SKM-1 treated with dmso at 0.1 percent for 144 hours (cell line): ENCODE measurements around the gene TNNI2.
"Not testable (repeated sequence)": the region's sequence is repeated elsewhere in the genome, so short reads cannot be mapped to it uniquely, and the experiment has no call there.

Experiments used
- DNase-seq: peaks from one replicate; lab custom pipeline; 2025; ENCODE audit not compliant: unreplicated experiment; lab: John Stamatoyannopoulos, UW

TNNI2 gene

DNA sequence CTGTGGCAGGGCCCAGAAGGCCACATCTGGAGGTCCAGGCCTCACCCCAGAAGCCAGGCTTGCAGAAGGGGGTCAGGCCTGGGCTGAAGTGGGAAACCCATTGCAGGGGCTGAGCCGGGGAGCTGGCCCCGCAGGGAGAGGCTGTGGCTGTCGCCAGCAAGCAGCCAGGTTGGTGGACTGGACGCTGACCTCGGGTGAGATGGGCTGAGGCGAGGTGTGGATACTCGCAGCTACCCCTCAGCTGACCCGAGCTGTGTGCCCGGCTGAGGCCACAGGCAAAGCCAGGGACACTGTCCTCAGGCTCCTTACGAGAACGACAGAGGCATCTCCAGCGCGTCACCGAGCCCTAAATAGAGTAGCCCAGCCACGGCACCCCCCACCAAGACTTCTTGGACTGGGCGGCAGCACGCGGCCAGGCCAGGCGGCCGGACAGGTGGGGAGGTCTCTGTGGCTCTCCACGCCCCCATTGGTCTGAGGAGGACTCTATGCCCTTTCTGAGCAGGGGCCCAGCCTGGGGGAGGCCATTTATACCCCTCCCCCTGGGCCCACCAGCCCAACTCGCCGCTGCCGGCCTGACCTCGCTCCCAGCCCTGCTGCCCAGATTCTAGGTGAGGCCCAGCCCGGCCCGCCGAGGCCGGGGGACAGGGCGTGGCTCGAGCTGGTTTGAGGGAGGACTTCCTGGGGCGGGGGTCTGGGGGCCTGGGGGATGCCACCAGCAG is at the start of gene TNNI2:
TSS of gene TNNI2 (plus strand) at position 556 of the 719 bp plus-strand sequence. CDS start 716 bp downstream, outside the sequence.
- no peak for DNase-seq

GRCh38 chr11:1791912-1792311 is 46.9 kb upstream of the TNNI2 start:
- no peak for DNase-seq

DNA sequence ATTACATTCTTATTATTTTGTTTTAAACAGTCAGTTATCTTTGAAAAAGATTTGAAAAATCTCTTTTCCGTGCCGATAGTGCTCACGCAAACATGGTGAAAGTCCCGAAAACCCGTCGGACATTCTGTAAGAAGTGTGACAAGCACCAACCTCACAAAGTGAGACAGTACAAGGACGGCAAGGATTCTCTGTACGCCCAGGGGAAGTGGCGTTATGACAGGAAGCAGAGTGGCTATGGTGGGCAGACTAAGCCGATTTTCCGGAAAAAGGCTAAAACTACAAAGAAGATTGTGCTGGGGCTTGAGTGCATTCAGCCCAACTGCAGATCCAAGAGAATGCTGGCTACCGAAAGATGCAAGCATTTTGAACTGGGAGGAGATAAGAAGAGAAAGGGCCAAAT is 46.3 kb upstream of the TNNI2 start:
- no peak for DNase-seq

GRCh38 chr11:1793081-1793480 is 45.7 kb upstream of the TNNI2 start:
- DNase-seq, result no peak

- no peak for DNase-seq
Observed at GRCh38 chr11:1796413-1797011, 42.3 kb upstream of the TNNI2 start.

GRCh38 chr11:1797391-1798125 is 41.2 kb upstream of the TNNI2 start:
- no peak for DNase-seq

DNA sequence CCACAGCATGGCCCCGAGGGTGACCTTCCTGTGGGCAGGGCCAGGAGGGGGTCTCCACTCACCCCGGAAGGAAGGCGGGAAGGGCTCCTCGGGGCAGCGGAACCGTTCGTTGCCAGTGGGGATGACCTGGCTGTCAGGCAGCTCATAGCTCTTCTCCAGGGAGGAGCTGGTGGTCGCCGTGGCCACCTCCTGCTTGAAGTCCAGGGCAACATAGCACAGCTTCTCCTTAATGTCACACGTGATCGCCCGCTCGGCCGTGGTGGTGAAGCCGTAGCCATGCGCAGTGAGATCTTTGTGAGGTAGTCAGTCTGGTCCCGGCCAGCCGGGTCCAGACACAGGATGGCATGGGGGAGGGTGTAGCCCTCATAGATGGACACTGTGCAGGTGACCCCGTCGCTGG is 35.5 kb upstream of the TNNI2 start:
- no peak for DNase-seq

GRCh38 chr11:1803835-1804519 is 34.8 kb upstream of the TNNI2 start:
- DNase-seq, result not testable (repeated sequence)

DNA sequence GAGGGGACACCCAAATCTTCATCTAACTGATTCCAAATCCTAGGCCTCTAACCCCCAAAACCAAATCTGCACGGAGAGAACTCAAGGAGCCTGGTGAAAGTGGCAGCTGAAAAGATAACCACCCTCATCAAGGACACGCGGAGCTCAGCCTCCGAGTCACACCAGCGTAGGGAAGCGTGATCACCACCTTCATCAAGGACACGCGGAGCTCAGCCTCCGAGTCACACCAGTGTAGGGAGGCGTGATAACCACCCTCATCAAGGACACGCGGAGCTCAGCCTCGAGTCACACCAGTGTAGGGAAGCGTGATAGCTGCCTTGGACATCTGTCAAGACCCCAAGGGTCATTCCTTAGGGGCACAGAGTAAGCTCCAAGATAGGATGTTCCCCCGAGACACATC is 33.3 kb upstream of the TNNI2 start:
- DNase-seq, result no peak

- no peak for DNase-seq
Observed at GRCh38 chr11:1807264-1807995, 31.4 kb upstream of the TNNI2 start.

GRCh38 chr11:1810761-1811160 is 28.0 kb upstream of the TNNI2 start:
- DNase-seq, result peak; percentile 75

DNA sequence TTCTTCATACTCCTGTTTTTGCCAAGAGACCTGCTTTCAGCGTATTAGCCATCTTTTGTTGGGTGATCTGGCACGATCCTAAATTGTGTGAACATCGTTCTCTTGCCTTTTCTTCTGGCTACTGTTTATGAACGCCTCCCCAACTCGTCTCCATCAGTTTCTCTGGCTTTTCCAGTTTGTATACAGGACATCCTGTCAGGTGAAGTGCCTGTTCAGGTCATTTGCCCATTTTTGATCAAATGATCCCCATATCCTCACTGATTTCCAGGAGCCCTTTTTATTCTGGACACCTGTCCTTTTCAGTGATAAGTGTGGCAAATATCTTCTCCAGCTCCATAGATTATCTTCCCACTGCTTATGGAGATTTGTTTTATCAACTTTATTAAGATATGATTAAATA is 26.5 kb upstream of the TNNI2 start:
- DNase-seq, result no peak

DNA sequence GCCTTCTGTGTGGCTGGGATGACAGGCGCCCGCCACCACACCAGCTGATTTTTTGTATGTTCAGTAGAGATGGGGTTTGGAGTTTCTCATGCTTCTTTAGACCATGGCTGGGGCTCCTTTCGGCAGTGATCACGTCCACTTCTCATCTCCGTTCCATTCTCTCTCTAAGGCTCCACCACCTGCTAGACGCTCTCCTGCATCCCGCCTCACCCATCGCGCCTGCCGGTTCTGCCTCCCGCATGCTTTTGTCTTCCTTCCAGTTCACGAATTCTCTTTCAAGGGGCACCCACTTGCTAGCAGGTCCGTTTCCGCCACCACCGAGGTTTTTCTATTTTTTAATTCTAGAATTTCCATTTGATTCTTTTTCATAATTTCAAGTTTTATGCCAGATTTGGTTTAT is 26.0 kb upstream of the TNNI2 start:
- no peak for DNase-seq

DNA sequence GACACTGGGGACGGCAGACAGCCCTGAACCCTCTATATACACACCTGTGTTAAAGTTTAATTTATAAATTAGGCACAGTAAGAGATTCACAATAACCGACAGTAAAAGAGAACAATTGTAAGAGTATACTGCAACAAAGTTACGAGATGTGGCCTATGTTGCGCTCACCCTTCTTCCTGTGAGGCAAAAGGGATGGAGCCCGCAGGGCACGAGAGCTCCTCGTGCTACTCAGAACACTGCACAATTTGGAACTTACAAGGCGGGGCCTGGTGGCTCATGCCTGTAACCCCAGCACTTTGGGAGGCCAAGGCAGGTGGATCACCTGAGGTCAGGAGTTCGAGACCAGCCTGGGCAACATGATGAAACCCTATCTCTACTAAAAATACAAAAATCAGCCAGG is 25.4 kb upstream of the TNNI2 start:
- DNase-seq, result not testable (repeated sequence)

GRCh38 chr11:1814691-1815090 is 24.1 kb upstream of the TNNI2 start:
- no peak for DNase-seq

DNA sequence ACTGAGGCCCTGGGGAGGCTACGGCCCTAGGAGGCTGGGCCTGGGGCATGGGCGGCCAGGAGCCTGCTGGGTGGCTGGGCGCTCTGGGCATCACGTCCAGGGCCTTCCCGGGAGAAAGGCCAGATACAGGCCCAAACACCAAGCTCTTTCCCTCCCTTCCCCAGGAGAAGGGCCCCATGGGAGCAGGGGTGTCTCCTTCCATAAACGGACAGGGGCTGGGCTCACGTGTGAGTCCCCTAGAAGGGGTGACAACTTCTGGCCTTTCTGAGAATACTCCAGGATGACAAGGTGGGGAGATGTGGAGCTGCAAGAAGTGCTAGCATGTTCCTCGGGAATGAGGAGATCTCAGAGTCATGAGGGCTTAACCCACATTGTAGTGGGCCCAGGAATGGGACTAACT is 23.5 kb upstream of the TNNI2 start:
- no peak for DNase-seq

GRCh38 chr11:1815751-1816150 is 23.0 kb upstream of the TNNI2 start:
- DNase-seq, result no peak

DNA sequence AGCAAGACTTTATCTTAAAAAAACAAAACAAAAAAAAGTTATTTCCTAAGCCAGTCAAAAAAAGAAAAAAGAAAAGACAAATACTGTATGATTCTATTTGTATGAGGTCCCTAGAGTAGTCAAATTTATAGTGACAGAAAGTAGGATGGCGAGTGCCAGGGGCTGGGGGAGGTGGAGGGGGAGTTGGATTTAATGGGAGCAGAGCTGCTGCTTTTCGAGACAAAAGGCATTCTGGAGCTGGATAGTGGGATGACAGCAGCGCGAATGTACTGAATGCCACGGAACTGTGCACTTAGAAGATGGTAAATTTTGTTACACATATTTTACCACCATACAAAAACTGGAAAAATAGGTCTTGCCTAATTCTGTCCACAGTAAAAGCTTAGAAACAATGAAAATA is 21.8 kb upstream of the TNNI2 start:
- DNase-seq, result no peak

DNA sequence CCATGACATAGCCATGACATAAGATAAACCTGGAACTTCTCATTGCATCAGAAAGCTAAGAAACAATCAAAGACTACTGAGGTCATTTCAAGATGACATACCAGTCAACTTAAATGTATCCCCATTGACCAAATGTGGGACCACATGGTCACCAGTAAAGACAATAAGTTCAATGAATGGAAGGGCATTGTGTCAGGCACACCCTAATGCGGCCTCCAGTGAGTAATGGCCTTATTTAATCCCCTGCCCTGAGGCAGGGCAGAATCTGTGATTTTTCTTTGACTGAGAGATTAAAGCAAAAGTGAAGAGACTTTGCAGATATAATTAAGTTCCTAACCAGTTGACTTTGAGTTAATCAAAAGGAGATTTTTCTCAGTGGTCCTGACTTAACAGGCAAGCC is 21.3 kb upstream of the TNNI2 start:
- no peak for DNase-seq

GRCh38 chr11:1819074-1819473 is 19.7 kb upstream of the TNNI2 start:
- DNase-seq, result no peak
